ENCODE data around the gene TMEM272. TPM values are rescaled to one million over a fixed set of nuclear protein-coding genes. Genes with fewer than 3 reads are reported as not detected.

The TMEM272 gene
- total and polyA plus RNA-seq, 8 donors = 0.03 to 0.37 TPM; not detected in 6

- no peak for DNase-seq
- no peaks in the 10 kb centered on the region for H3K36me3 ChIP-seq
- H3K4me3 ChIP-seq = no peak overlapping the region
- intact Hi-C loops (cut with DNase I; ENCODE audit: low total_unique reads) = no loop called here
- H3K27me3 ChIP-seq = no peaks in the 10 kb centered on the region
- 66 to 81% (median 80%) methylated on average over 2 of the region's 2 CpGs for WGBS, 5 donors
- H3K27ac ChIP-seq = no peak overlapping the region
- TF ChIP-seq CTCF (IDR thresholded peaks at IDR 0.05) = no peak
- no peak for TF ChIP-seq POLR2A (IDR thresholded peaks at IDR 0.05)
- TF ChIP-seq POLR2AphosphoS5 (IDR thresholded peaks at IDR 0.05) = no peak
- TF ChIP-seq EP300 (IDR thresholded peaks at IDR 0.05) = no peak
- no peaks in the 10 kb centered on the region for H3K9me3 ChIP-seq
- peaks cover 0 to 74% (median 21%) of the 10 kb centered on the region in 4 donors for H3K4me1 ChIP-seq
These were observed 21.1 kb downstream of the TMEM272 start for GRCh38 chr13:51823863-51824262.

DNA sequence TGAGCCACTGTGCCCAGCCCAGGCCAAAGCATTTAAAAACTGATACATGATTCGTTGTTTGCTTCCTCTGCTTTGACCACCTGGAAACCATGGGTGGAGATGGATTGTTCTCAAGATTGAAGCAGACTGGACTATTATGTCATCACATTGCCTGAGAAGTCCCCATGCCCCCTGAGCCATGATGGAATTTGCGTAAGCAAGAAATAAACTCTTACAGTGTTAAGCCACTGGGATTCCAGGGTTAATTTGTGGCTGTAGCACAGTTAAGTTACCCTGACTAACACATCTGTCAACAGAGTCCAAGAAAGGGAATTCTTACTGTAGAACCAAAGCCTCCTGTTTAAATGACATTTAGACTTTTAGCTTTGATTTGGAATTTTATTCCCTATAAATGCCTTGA, 21.6 kb downstream of the TMEM272 start:
- WGBS, 5 donors = 83 to 92% (median 89%) methylated on average over 2 of the region's 2 CpGs
- Histone ChIP-seq H3K4me1 (peaks cover 0 to 74% (median 22%) of the 10 kb centered on the region in 4 donors), H3K27ac (peak overlapping the region in 1 of 5 donors; percentile 58), H3K27me3 (no peaks in the 10 kb centered on the region), H3K4me3 (no peak overlapping the region), H3K36me3 (no peaks in the 10 kb centered on the region), H3K9me3 (no peaks in the 10 kb centered on the region)
- no peak for DNase-seq
- TF ChIP-seq CTCF (IDR thresholded peaks at IDR 0.05) (no peak), POLR2A (IDR thresholded peaks at IDR 0.05) (no peak), POLR2AphosphoS5 (IDR thresholded peaks at IDR 0.05) (no peak), EP300 (IDR thresholded peaks at IDR 0.05) (no peak)
- intact Hi-C loops (cut with DNase I; ENCODE audit: low total_unique reads) = no loop called here

GRCh38 chr13:51822106-51822815, 22.7 kb downstream of the TMEM272 start:
- TF ChIP-seq CTCF (IDR thresholded peaks at IDR 0.05) = no peak
- TF ChIP-seq POLR2AphosphoS5 (IDR thresholded peaks at IDR 0.05) = no peak
- no peak for TF ChIP-seq POLR2A (IDR thresholded peaks at IDR 0.05)
- TF ChIP-seq EP300 (IDR thresholded peaks at IDR 0.05) = no peak
- WGBS, 5 donors = 81 to 87% (median 83%) methylated on average over 13 of the region's 13 CpGs

GRCh38 chr13:51821606-51822005, 23.4 kb downstream of the TMEM272 start:
- no peak for DNase-seq
- no peak for TF ChIP-seq POLR2AphosphoS5 (IDR thresholded peaks at IDR 0.05)
- TF ChIP-seq POLR2A (IDR thresholded peaks at IDR 0.05) = no peak
- no peak for TF ChIP-seq CTCF (IDR thresholded peaks at IDR 0.05)
- no peak for TF ChIP-seq EP300 (IDR thresholded peaks at IDR 0.05)
- 47 to 69% (median 49%) methylated on average over 2 of the region's 2 CpGs for WGBS, 5 donors
- no peaks in the 10 kb centered on the region for H3K27me3 ChIP-seq
- H3K4me1 ChIP-seq = peaks cover 0 to 57% (median 20%) of the 10 kb centered on the region in 4 donors
- no peaks in the 10 kb centered on the region for H3K36me3 ChIP-seq
- intact Hi-C loops (cut with DNase I; ENCODE audit: low total_unique reads) = no loop called here
- H3K27ac ChIP-seq = peak overlapping the region in 1 of 5 donors; percentile 58
- no peaks in the 10 kb centered on the region for H3K9me3 ChIP-seq
- H3K4me3 ChIP-seq = no peak overlapping the region

More at GRCh38 chr13:51822106-51822815, 22.7 kb downstream of the TMEM272 start:
- peaks cover 0 to 64% (median 22%) of the 10 kb centered on the region in 4 donors for H3K4me1 ChIP-seq
- H3K27ac ChIP-seq = peak overlapping the region in 1 of 5 donors; percentile 58
- H3K9me3 ChIP-seq = no peaks in the 10 kb centered on the region
- no peaks in the 10 kb centered on the region for H3K27me3 ChIP-seq
- H3K36me3 ChIP-seq = no peaks in the 10 kb centered on the region
- no peak overlapping the region for H3K4me3 ChIP-seq
- intact Hi-C loops (cut with DNase I; ENCODE audit: low total_unique reads) = no loop called here
- no peak for DNase-seq

All from stomach (tissue), 9 donors.